Gastrocnemius medialis (tissue), 4 donors: ENCODE results near the gene CA4.
"Not testable (repeated sequence)": the region's sequence is repeated elsewhere in the genome, so short reads cannot be mapped to it uniquely, and the experiment has no call there.

Experiments
- CTCF ChIP-seq, 5 experiments: fragments of 450-650 bp in 3 of 5; fragments of 200-600 bp in 2 of 5; sonication (generic) in 2 of 5; IDR thresholded peaks in 4 of 5; conservative IDR thresholded peaks in 1 of 5; 1 replicate in 4 of 5; 2 replicates in 1 of 5; pipeline ENCODE4 v1.5.1; 2016 to 2019; ENCODE audit warnings: antibody characterized with exemption in 5 of 5, mild to moderate bottlenecking in 3 of 5, moderate library complexity in 3 of 5
- POLR2A ChIP-seq, 2 donors: fragments of 450-650 bp; IDR thresholded peaks; one replicate each; pipeline ENCODE4 v1.6.1; 2017; ENCODE audit warnings: antibody characterized with exemption in 2 of 2, mild to moderate bottlenecking in 2 of 2, moderate library complexity in 2 of 2

GRCh38 chr17:60102015-60102631 lies 47.6 kb upstream of the CA4 start:
- not testable (repeated sequence) for TF ChIP-seq CTCF (IDR thresholded peaks at IDR 0.05 in 4 of 5, conservative IDR thresholded peaks at IDR 0.05 in 1 of 5); POLR2A (IDR thresholded peaks at IDR 0.05)
